Transverse colon (tissue), 4 donors: ENCODE data around the gene NKX1-1. TPM values are rescaled to one million over a fixed set of nuclear protein-coding genes. Genes with fewer than 3 reads are reported as not detected.

Experiments
- DNase-seq: peaks from one replicate; pipeline ENCODE4 v3.0.0-alpha.2; 2019
- H3K27ac ChIP-seq, 4 donors: fragments of 200-600 bp; sonication (generic); 2 replicates each; pipeline ENCODE4 v1.5.1; 2016 to 2018; ENCODE audit warnings: inconsistent platforms in 4 of 4
- H3K27me3 ChIP-seq: fragments of 200-600 bp; sonication (generic); 2 replicates; pipeline ENCODE4 v1.5.1; 2017; ENCODE audit warnings: inconsistent platforms
- H3K36me3 ChIP-seq, 4 donors: fragments of 200-600 bp; sonication (generic); 2 replicates each; pipeline ENCODE4 v1.5.1; 2017 to 2019; ENCODE audit warnings: inconsistent platforms in 4 of 4
- H3K4me1 ChIP-seq, 4 donors: fragments of 200-600 bp; sonication (generic); 2 replicates each; pipeline ENCODE4 v1.5.1; 2017 to 2020; ENCODE audit warnings: inconsistent platforms in 4 of 4
- H3K4me3 ChIP-seq, 4 donors: fragments of 200-600 bp; sonication (generic); 1 replicate in 1 of 4; 2 replicates in 3 of 4; pipeline versions ENCODE4 v1.5.1 to v1.6.1; 2017 to 2019; ENCODE audit warnings: inconsistent platforms in 4 of 4
- H3K9me3 ChIP-seq, 2 donors: fragments of 200-600 bp; sonication (generic); 2 replicates each; pipeline ENCODE4 v1.5.1; 2017 to 2019; ENCODE audit warnings: inconsistent platforms in 2 of 2
- CTCF ChIP-seq, 5 experiments: fragments of 200-600 bp in 3 of 5; fragments of 450-650 bp in 2 of 5; sonication (generic) in 3 of 5; IDR thresholded peaks; 1 replicate in 2 of 5; 2 replicates in 3 of 5; pipeline ENCODE4 v1.5.1; 2016 to 2017; ENCODE audit warnings: antibody characterized with exemption in 5 of 5, inconsistent platforms in 3 of 5, mild to moderate bottlenecking in 2 of 5, moderate library complexity in 1 of 5
- EP300 ChIP-seq: sonication (generic); formaldehyde crosslinking; IDR thresholded peaks from one replicate; pipeline ENCODE4 v1.6.1; 2017; ENCODE audit warnings: antibody characterized with exemption, low read depth
- POLR2A ChIP-seq: fragments of 450-650 bp; IDR thresholded peaks from one replicate; pipeline ENCODE4 v1.6.1; 2016; ENCODE audit warnings: antibody characterized with exemption, mild to moderate bottlenecking, moderate library complexity
- POLR2AphosphoS5 ChIP-seq, 3 donors: sonication (generic); formaldehyde crosslinking; IDR thresholded peaks; one replicate each; pipeline ENCODE4 v1.6.1; 2016; ENCODE audit warnings: antibody characterized with exemption in 3 of 3
- WGBS, 2 donors: methylation state at CpG; one replicate each; pipeline ENCODE4 v1.1.5; 2018; ENCODE audit warnings: low coverage in 1 of 2; 5-methylcytosine and 5-hydroxymethylcytosine counted together
- in situ Hi-C, 4 donors: fragments of 200-750 bp; cut with MboI; loops; one replicate each; pipeline versions ENCODE4 v1.15.0 to v1.15.1; 2017; ENCODE audit warnings: low sequenced_read_pairs in 3 of 4, low pct_ligation_motif_present in 1 of 4, low pct_unique_long_range_greater_than_20kb in 1 of 4
- intact Hi-C: fragments of 100-400 bp; cut with DNase I; formaldehyde crosslinking; loops from one replicate; pipeline ENCODE4 v1.15.1; 2023; ENCODE audit warnings: low total_unique reads
- total RNA-seq, 4 donors: library from RNA; depleted of rRNA; stranded (reverse); fragments of >200 nt; gene quantifications; one replicate each; pipeline ENCODE4 v1.1.0, GENCODE V29; 2016

Gene NKX1-1
- total RNA-seq, 4 donors from 2014 or later: not detected

DNA sequence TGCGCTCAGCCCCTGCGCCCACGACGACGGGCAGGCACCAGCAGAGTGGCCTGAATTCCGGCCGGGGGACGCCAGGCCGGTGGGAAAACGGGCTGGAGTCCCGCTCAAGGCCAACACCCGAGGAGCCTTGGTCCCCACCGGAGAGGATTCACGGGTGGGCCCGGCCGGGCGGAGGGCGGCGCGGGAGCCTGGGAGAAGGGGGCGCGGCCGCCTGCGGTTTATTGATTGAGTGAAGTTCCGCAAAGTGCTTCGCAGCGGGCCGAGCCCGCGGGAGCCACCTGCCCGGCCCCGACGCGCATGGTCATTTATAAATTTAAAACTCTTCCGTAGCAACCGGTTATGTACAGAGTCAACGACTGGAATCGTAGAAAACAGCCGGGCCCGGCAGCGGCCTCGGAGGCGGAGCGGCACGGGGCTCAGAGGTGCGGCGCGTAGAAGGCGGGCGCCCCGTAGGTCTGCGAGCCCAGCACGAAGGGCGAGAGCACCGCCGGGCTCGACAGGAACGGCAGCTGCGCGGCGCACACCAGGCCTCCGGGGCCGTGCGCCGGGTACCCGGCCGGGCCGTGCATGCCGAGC, 3.6 kb downstream of the NKX1-1 start:
- peaks cover 0 to 23% (median 5%) of the 10 kb centered on the region in 4 donors for H3K4me1 ChIP-seq
- peaks cover 81% of the 10 kb centered on the region for H3K27me3 ChIP-seq
- WGBS, 2 donors: 12% methylated on average over 32 of the region's 69 CpGs; no CpG with 5 or more reads in 1 of the 2 donors
- in situ Hi-C loops (no loop called here), intact Hi-C loops (no loop called here)
- TF ChIP-seq EP300 (no peak), POLR2AphosphoS5 (IDR thresholded peaks at IDR 0.05) (no peak), CTCF (IDR thresholded peaks at IDR 0.05) (no peak), POLR2A (no peak)
- H3K4me3 ChIP-seq: no peak overlapping the region
- H3K27ac ChIP-seq: no peak overlapping the region
- no peaks in the 10 kb centered on the region for H3K36me3 ChIP-seq
- H3K9me3 ChIP-seq: no peaks in the 10 kb centered on the region
- no peak for DNase-seq

DNA sequence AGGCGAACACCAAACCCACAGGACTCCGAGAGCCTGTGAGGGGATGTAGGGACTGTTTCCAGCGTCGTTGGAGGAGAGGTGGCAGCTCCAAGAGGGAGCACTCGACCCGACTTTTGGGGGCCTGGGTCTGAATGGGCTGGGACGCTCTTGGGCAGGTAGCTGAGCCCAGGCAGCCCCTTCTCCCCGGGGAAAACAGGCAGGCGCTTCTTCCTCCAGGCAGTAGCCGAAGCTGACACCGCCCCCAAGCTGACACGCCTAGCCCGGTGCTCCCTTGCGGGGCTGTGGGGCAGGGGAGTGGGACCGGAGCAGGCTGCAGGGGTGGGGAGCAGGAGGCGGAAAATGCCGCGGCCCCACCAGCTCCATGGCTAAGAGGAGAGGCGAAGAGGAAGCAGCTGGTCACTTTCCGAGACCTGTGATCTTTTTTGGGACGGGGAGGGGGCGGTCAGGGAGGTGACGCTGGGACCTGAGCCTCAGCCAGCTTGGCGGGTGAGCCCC, 4.2 kb downstream of the NKX1-1 start:
- H3K9me3 ChIP-seq: peaks cover 0 to 3% of the 10 kb centered on the region in 2 donors
- TF ChIP-seq EP300: no peak
- peaks cover 76% of the 10 kb centered on the region for H3K27me3 ChIP-seq
- no peak for DNase-seq
- intact Hi-C loops: no loop called here
- H3K4me1 ChIP-seq: peaks cover 0 to 21% (median 5%) of the 10 kb centered on the region in 4 donors
- H3K27ac ChIP-seq: no peak overlapping the region
- no peak overlapping the region for H3K4me3 ChIP-seq
- no peaks in the 10 kb centered on the region for H3K36me3 ChIP-seq
- in situ Hi-C loops: no loop called here
- WGBS, 2 donors: 10% methylated on average over 22 of the region's 24 CpGs; no CpG with 5 or more reads in 1 of the 2 donors

DNA sequence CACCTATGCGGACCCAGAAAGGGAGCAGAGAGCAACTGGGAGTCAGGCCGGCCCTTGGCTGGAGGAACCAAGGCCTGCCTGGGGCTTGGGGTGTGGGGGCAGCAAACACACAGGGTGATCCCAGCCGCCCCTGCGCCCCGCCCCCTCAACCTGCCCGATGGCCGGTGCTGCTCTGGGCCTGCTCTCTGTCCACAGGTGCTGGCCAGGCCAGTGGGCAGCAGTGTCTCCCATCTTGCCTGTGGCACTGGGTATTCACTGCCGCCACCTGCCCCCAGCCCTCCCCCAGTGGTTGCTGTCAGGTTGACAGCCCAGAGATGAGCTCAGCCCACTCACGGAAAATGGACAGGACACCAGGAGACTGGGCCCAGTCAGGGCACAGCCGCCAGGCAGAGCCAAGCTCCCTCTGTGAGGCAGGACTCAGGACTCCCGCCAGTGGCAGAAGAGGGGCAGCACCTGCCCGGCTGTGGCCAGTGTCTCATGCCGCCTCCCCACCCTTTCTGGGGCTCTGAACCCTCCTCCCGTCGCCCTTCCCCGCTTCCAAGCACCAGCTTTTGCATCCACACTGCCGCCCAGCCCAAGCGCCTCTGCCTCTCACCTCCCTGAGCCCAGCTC, 4.7 kb downstream of the NKX1-1 start:
- Histone ChIP-seq H3K4me3 (no peak overlapping the region), H3K27me3 (peaks cover 70% of the 10 kb centered on the region), H3K36me3 (no peaks in the 10 kb centered on the region), H3K9me3 (peaks cover 0 to 3% of the 10 kb centered on the region in 2 donors), H3K27ac (no peak overlapping the region), H3K4me1 (peaks cover 0 to 21% (median 2%) of the 10 kb centered on the region in 4 donors)
- intact Hi-C loops: no loop called here
- WGBS, 2 donors: 43% methylated on average over 18 of the region's 18 CpGs; no CpG with 5 or more reads in 1 of the 2 donors
- in situ Hi-C loops: no loop called here
- no peak for DNase-seq
- TF ChIP-seq POLR2AphosphoS5 (IDR thresholded peaks at IDR 0.05): no peak
- no peak for TF ChIP-seq EP300
- TF ChIP-seq CTCF (IDR thresholded peaks at IDR 0.05): no peak
- TF ChIP-seq POLR2A: no peak

DNA sequence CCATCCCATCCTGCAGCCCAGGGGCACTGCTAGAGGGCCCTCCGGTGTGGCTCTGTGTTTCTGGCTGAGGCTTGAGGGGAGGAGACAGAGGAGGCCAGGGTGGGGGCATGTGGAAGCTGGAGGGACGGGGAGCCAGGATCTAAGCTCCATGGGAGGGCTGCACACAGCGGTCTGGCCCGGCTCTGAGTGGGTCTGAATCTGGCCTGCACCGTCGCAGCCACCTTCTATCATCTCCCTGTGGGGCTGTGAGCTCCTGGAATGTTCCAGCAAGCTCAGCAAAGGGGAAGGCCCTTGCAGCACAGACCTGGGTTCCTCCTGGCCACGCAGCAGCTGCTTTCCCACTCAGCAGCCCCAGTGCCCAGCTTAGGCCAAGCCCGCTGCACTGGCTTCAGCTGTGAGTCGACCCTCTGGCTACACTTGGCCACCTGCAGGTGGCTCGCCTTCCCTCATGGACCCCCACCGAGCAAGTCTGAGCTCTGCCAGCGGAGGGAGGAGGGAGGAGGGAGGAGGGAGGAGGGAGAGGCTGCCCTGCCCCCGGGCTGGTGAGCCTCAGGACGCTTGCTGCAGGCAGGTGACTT, 5.3 kb downstream of the NKX1-1 start:
- Histone ChIP-seq H3K27ac (no peak overlapping the region), H3K9me3 (peaks cover 0 to 3% of the 10 kb centered on the region in 2 donors), H3K4me1 (peaks cover 0 to 21% (median 2%) of the 10 kb centered on the region in 4 donors), H3K4me3 (no peak overlapping the region), H3K27me3 (peaks cover 65% of the 10 kb centered on the region), H3K36me3 (no peaks in the 10 kb centered on the region)
- in situ Hi-C loops: no loop called here
- WGBS, 2 donors: 44% methylated on average over 14 of the region's 14 CpGs; no CpG with 5 or more reads in 1 of the 2 donors
- TF ChIP-seq CTCF (IDR thresholded peaks at IDR 0.05) (no peak), POLR2A (no peak)
- no peak for DNase-seq
- intact Hi-C loops: no loop called here
